ENCODE measurements around the gene CEP43.

Gene CEP43

DNA sequence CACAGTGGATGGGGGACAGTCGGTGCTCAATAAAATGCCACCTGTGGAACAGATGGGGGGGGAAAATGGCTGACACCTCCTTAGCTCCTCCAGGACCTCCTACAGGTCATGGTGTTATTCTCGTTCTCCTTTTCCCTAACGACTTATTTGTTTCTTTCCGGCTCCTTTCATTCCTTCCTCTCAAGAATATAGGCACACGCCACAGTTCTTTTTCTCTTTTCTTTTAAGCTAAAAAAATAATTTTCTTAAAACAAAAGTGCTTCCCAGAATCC lies 41.5 kb upstream of the CEP43 start:
- no peak for DNase-seq (ENCODE audit: low read depth)
- H3K4me3 ChIP-seq (ENCODE audit: low read length): no peak overlapping the region
- TF ChIP-seq, protein P1, sequence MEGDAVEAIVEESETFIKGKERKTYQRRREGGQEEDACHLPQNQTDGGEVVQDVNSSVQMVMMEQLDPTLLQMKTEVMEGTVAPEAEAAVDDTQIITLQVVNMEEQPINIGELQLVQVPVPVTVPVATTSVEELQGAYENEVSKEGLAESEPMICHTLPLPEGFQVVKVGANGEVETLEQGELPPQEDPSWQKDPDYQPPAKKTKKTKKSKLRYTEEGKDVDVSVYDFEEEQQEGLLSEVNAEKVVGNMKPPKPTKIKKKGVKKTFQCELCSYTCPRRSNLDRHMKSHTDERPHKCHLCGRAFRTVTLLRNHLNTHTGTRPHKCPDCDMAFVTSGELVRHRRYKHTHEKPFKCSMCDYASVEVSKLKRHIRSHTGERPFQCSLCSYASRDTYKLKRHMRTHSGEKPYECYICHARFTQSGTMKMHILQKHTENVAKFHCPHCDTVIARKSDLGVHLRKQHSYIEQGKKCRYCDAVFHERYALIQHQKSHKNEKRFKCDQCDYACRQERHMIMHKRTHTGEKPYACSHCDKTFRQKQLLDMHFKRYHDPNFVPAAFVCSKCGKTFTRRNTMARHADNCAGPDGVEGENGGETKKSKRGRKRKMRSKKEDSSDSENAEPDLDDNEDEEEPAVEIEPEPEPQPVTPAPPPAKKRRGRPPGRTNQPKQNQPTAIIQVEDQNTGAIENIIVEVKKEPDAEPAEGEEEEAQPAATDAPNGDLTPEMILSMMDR (conservative IDR thresholded peaks at IDR 0.05; ENCODE audit: low read length): no peak

DNA sequence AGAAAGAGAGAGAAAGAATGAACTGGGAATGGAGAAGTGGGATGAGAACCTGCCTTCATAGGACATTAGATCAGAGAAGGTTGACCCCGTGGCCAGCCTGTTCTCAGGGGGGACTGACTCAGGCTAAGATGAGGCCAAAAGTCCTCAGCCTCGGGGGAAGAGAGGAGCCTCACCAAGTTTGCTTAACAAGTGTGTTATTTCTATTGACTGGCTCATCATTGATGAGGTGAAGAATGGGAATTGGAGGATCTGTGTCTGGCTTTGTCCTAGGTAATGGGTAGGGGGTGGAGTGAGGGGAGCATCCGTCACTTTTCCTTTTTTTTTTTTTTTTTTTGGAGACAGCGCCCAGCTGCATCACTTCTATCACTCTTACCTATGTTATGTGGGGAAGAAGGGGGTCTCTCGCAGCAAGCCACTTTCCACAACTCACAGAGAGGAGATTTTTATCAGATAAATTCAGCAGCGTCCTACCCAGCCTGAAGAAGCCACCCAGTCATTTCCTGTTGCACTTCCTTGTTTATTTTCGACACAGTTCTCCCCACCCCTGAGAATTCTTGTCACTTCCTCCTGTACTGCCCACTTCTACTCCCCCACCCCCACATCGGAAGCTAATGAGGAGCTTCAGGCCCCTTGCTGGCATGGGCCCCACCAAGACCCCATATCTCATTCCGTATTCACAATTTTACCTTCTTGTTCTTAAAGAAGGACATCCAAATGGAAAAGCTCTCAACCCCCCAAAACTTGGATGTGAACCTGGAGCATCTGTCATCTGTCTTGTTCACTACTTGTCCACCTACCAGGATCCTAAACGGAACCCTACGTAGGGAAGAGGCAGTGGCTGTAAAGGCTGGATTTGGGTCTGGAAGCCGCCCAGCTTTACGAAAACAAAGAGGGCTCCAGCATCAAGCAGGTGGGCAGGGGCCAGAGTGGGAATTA lies 40.0 kb upstream of the CEP43 start:
- TF ChIP-seq, protein P1 (conservative IDR thresholded peaks at IDR 0.05; ENCODE audit: low read length): no peak
- no peak for DNase-seq (ENCODE audit: low read depth)
- H3K4me3 ChIP-seq (ENCODE audit: low read length): no peak overlapping the region

DNA sequence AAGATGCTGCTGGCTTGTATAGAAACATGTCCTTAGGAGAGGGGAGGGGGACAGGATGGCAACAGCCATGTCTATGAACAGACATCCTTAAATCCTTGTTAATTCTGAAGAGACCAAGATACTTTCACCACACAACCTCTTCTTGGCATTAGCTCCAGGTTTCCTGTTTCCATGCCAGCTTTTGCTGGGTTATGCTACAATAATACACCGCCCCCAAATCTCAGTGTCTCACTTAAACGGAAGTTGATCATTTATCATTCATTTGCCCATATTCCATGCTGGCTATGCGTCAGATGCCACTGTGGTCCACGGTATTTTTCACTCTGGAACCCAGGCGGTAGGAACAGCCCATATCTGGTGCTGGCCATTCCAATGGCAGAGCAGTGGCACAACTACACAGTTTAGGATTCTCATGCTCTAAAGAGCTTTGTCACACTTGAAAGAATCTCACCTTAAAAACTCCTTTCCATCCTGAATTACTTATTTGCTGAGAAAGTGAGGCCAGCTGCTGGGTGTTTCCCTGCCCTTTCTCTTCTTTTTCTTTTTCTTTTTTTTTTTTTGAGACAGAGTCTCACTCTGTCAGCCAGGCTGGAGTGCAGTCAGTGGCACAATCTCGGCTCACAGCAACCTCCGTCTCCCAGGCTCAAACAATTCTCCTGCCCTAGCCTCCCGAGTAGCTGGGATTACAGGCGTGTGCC lies 39.1 kb upstream of the CEP43 start:
- no peak overlapping the region for H3K4me3 ChIP-seq (ENCODE audit: low read length)
- no peak for DNase-seq (ENCODE audit: low read depth)
- TF ChIP-seq, protein P1 (conservative IDR thresholded peaks at IDR 0.05; ENCODE audit: low read length): no peak

DNA sequence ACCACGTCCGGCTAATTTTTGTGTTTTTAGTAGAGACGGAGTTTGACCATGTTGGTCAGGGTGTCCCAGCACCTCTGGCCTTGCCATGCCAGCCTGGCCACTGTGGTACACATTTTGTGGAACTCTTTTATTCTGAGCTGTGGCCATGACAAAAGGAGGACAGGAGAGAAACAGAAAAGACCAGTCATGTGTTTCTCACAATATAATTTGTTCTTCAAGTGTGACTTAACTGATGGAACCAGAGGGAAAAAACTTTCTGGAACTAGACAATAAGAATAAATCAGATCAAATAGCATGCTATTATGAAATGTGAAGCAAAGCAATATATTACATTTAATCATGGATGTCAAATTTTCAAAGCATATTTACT lies 38.6 kb upstream of the CEP43 start:
- TF ChIP-seq, protein P1 (conservative IDR thresholded peaks at IDR 0.05; ENCODE audit: low read length): no peak
- H3K4me3 ChIP-seq (ENCODE audit: low read length): no peak overlapping the region
- no peak for DNase-seq (ENCODE audit: low read depth)

DNA sequence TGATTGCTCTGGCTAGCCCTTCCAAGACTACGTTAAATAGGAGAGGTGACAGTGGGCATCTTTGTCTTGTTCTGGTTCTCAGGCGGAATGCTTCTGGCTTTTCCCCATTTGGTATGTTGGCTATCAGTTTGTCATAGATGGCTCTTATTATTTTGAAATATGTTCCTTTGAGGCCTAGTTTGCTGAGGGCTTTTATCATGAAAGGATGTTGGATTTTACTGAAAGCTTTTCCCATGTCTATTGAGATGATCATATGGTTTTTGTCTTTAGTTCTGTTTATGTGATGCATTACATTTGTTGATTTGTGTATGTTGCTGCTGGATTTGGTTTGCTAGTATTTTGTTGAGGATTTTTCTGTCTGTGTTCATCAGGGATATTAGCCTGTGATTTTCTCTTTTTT lies 32.9 kb upstream of the CEP43 start:
- no peak for DNase-seq (ENCODE audit: low read depth)
- no peak overlapping the region for H3K4me3 ChIP-seq (ENCODE audit: low read length)
- TF ChIP-seq, protein P1 (conservative IDR thresholded peaks at IDR 0.05; ENCODE audit: low read length): no peak

DNA sequence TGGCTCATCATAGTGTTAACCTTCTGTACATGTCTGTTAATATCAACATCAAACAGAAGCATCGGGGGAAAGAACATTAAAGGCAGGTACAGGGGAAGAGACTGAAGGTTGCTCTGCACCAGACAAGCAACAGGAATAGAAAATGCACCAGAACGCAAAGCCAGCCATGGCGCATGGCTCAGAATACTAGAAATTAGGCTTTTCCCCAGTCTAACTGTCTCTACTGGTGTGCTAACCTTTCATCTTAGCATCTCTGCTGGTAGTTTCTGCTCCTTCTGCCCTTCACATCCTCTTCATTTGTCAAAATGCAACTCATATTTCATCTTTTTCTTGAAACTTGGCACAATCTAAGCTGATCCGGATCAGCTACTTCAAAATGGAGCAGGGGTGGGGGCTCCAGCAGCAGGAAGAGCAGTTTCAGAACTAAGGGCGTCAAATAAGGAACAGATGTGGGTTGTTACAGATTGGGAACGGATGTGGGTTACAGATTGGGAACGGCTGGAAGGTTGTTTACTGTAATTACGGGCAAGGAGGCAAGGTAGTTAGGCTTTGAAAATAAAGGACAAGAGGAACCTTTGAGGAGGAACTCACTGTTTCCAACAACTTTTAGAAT lies 29.7 kb upstream of the CEP43 start:
- TF ChIP-seq, protein P1 (conservative IDR thresholded peaks at IDR 0.05; ENCODE audit: low read length): no peak
- peak; percentile 54 for DNase-seq (ENCODE audit: low read depth)

More for the DNA sequence above, 29.7 kb upstream of the CEP43 start:
- H3K4me3 ChIP-seq (ENCODE audit: low read length): no peak overlapping the region

All from AG10803 (cell line).